B cell (primary cell): Measurements from ENCODE around the gene NBAS. TPM values are rescaled to one million over a fixed set of nuclear protein-coding genes. Genes with fewer than 3 reads are reported as not detected.

Experiments used
- ATAC-seq: fragments of 200-7000 bp; cut with Tn5 transposase; one replicate; pipeline ENCODE4 v1.10.0; 2021; ENCODE audit warnings: low read depth, mild to moderate bottlenecking, moderate number of reproducible peaks, moderate library complexity
- CTCF ChIA-PET: fragments of 350-600 bp; sonication (Branson Sonifier 250); formaldehyde crosslinking; loops from one replicate; lab custom pipeline; 2021; ENCODE audit warnings: antibody characterized with exemption, inconsistent platforms; lab: Charles Lee
- POLR2A ChIA-PET: fragments of 350-600 bp; sonication (Branson Sonifier 250); formaldehyde crosslinking; loops from one replicate; lab custom pipeline; 2021; ENCODE audit warnings: antibody characterized with exemption; lab: Charles Lee
- DNase-seq: peaks from one replicate; pipeline ENCODE4 v3.0.0; 2013
- H2AFZ ChIP-seq: 2 replicates; pipeline ENCODE4 v1.6.1; 2012; ENCODE audit warnings: mild to moderate bottlenecking, low read depth, low read length; ENCODE audit not compliant: insufficient read depth, poor library complexity, severe bottlenecking
- H3K27ac ChIP-seq, 2 donors: 1 replicate in 1 of 2; 2 replicates in 1 of 2; pipeline ENCODE4 v1.5.1; 2012 to 2013; ENCODE audit warnings: low read length in 2 of 2, mild to moderate bottlenecking in 2 of 2, moderate library complexity in 1 of 2
- H3K27me3 ChIP-seq, 4 experiments: fragments of 200-600 bp in 1 of 4; sonication (generic) in 1 of 4; replicated peaks in 1 of 4; 1 replicate in 2 of 4; 2 replicates in 2 of 4; pipeline versions ENCODE4 v1.6.1 to v1.7.0; 2013 to 2016; ENCODE audit warnings: low read length in 3 of 4, mild to moderate bottlenecking in 2 of 4, mixed read lengths in 1 of 4, moderate library complexity in 1 of 4; ENCODE audit not compliant: insufficient read depth in 4 of 4, control insufficient read depth in 3 of 4; ENCODE audit errors: control extremely low read depth in 1 of 4
- H3K36me3 ChIP-seq, 2 experiments: replicated peaks in 1 of 2; 1 replicate in 1 of 2; 2 replicates in 1 of 2; pipeline versions ENCODE4 v1.6.1 to v1.7.1; 2013; ENCODE audit warnings: low read length in 1 of 2; ENCODE audit not compliant: insufficient read depth in 2 of 2, control insufficient read depth in 1 of 2; ENCODE audit errors: control extremely low read depth in 1 of 2, extremely low read depth in 1 of 2
- H3K4me1 ChIP-seq, 2 donors: fragments of 200-600 bp in 1 of 2; sonication (generic) in 1 of 2; 1 replicate in 1 of 2; 2 replicates in 1 of 2; pipeline versions ENCODE4 v1.5.1 to v1.6.1; 2013 to 2017; ENCODE audit warnings: low read length in 2 of 2; ENCODE audit not compliant: control insufficient read depth in 2 of 2, insufficient read depth in 2 of 2
- H3K4me2 ChIP-seq: replicated peaks from 2 replicates; pipeline ENCODE3; 2012; ENCODE audit warnings: mild to moderate bottlenecking, low read depth, low read length; ENCODE audit not compliant: poor library complexity, severe bottlenecking
- H3K4me3 ChIP-seq, 5 experiments: fragments of 200-600 bp in 1 of 5; sonication (generic) in 1 of 5; 1 replicate in 3 of 5; 2 replicates in 2 of 5; pipeline versions ENCODE4 v1.5.1 to v1.7.0; 2011 to 2016; ENCODE audit warnings: low read length in 4 of 5, mild to moderate bottlenecking in 4 of 5, low read depth in 2 of 5, control low read depth in 1 of 5, moderate library complexity in 1 of 5; ENCODE audit not compliant: insufficient read depth in 1 of 5; ENCODE audit errors: control extremely low read depth in 1 of 5, extremely low read depth in 1 of 5
- H3K79me2 ChIP-seq: fragments of 200-600 bp; sonication (generic); one replicate; pipeline ENCODE4 v1.6.0; 2016; ENCODE audit warnings: low read length; ENCODE audit not compliant: control insufficient read depth, insufficient read depth
- H3K9ac ChIP-seq: fragments of 200-600 bp; sonication (generic); 2 replicates; pipeline ENCODE4 v1.6.1; 2017; ENCODE audit warnings: mild to moderate bottlenecking, low read length, moderate library complexity
- H3K9me3 ChIP-seq, 3 donors: one replicate each; pipeline versions ENCODE4 v1.6.1 to v1.7.1; 2013; ENCODE audit warnings: low read length in 2 of 3; ENCODE audit not compliant: control insufficient read depth in 2 of 3, insufficient read depth in 1 of 3; ENCODE audit errors: control extremely low read depth in 1 of 3
- H4K20me1 ChIP-seq: 2 replicates; pipeline ENCODE4 v1.6.0; 2012; ENCODE audit warnings: mild to moderate bottlenecking, low read length; ENCODE audit not compliant: insufficient read depth, control insufficient read depth, poor library complexity, severe bottlenecking
- H3K27ac Mint-ChIP-seq: one replicate; pipeline ENCODE4 v1.8.0; 2021; ENCODE audit warnings: mixed read lengths
- H3K27me3 Mint-ChIP-seq: one replicate; pipeline ENCODE4 v1.8.0; 2021; ENCODE audit warnings: mixed read lengths
- H3K4me1 Mint-ChIP-seq: one replicate; pipeline ENCODE4 v1.8.0; 2021; ENCODE audit warnings: mixed read lengths
- H3K4me3 Mint-ChIP-seq: one replicate; pipeline ENCODE4 v1.8.0; 2021; ENCODE audit warnings: mixed read lengths
- H3K9me3 Mint-ChIP-seq: one replicate; pipeline ENCODE4 v1.8.0; 2022; ENCODE audit warnings: mixed read lengths; ENCODE audit not compliant: insufficient read depth
- CTCF ChIP-seq: fragments of 200-600 bp; IDR thresholded peaks from one replicate; pipeline ENCODE4 v1.8.0; 2022; ENCODE audit warnings: antibody characterized with exemption, mild to moderate bottlenecking
- EZH2 ChIP-seq: IDR thresholded peaks from 2 replicates; pipeline ENCODE4 v1.6.1; 2012; ENCODE audit warnings: borderline replicate concordance, low read depth, mild to moderate bottlenecking, moderate library complexity, low read length; ENCODE audit not compliant: insufficient read depth, poor library complexity, severe bottlenecking
- WGBS: methylation state at CpG from one replicate; pipeline ENCODE4 v1.1.5; 2013; ENCODE audit warnings: missing lambda C conversion rate; ENCODE audit not compliant: insufficient coverage; 5-methylcytosine and 5-hydroxymethylcytosine counted together
- intact Hi-C: fragments of 100-400 bp; cut with micrococcal nuclease; formaldehyde crosslinking; loops from one replicate; pipeline ENCODE4 v1.10.0; 2022
- polyA plus RNA-seq: library from polyadenylated mRNA; depleted of rRNA; stranded (reverse); fragments of >200 nt; gene quantifications from 2 replicates; pipeline ENCODE4 v1.2.3, GENCODE V29; 2012
- total RNA-seq, 2 donors: library from RNA; stranded (reverse); fragments of 120-200 nt in 1 of 2; gene quantifications; 1 replicate in 1 of 2; 2 replicates in 1 of 2; pipeline versions ENCODE4 v1.2.3 to v1.2.4, GENCODE V29; 2013 to 2022

The NBAS gene
- total and polyA plus RNA-seq, 2 donors (not counting 1 experiment from before 2014, with no cell fraction given): 10.6 to 37.3 TPM

- H3K27me3 Mint-ChIP-seq: no peaks in the 10 kb centered on the region
- WGBS: no CpG with 5 or more reads among the region's 1 CpG
Observed at GRCh38 chr2:15284614-15285013, 276.5 kb downstream of the NBAS start.

GRCh38 chr2:15281681-15282080 lies 279.5 kb downstream of the NBAS start:
- Mint-ChIP-seq H3K4me1 (no peaks in the 10 kb centered on the region), H3K27me3 (no peaks in the 10 kb centered on the region), H3K9me3 (no peaks in the 10 kb centered on the region), H3K4me3 (no peak overlapping the region), H3K27ac (no peak overlapping the region)
- no peak overlapping the region for H3K4me3 ChIP-seq
- no peaks in the 10 kb centered on the region for H3K27me3 ChIP-seq
- H3K9me3 ChIP-seq: no peaks in the 10 kb centered on the region
- ChIA-PET CTCF (no interaction called here), POLR2A (no interaction called here)
- H3K36me3 ChIP-seq: peaks cover 0 to 27% of the 10 kb centered on the region in 2 experiments
- TF ChIP-seq CTCF (no peak), EZH2 (no peak)
- WGBS: no CpG with 5 or more reads among the region's 2 CpGs
- no peaks in the 10 kb centered on the region for H3K79me2 ChIP-seq
- no peak overlapping the region for H3K27ac ChIP-seq
- intact Hi-C loops: no loop called here
- no peaks in the 10 kb centered on the region for H4K20me1 ChIP-seq
- ATAC-seq (no peak), DNase-seq (no peak)
- H3K9ac ChIP-seq: no peak overlapping the region
- H3K4me1 ChIP-seq: no peaks in the 10 kb centered on the region
- no peak overlapping the region for H2AFZ ChIP-seq
- H3K4me2 ChIP-seq: no peak overlapping the region

More at GRCh38 chr2:15284614-15285013, 276.5 kb downstream of the NBAS start:
- H3K79me2 ChIP-seq: no peaks in the 10 kb centered on the region
- Mint-ChIP-seq H3K27ac (no peak overlapping the region), H3K4me3 (no peak overlapping the region), H3K4me1 (no peaks in the 10 kb centered on the region), H3K9me3 (no peaks in the 10 kb centered on the region)
- CTCF ChIA-PET: no interaction called here
- ATAC-seq (no peak), DNase-seq (no peak)
- H3K27me3 ChIP-seq: no peaks in the 10 kb centered on the region
- H3K9me3 ChIP-seq: no peaks in the 10 kb centered on the region
- H3K4me2 ChIP-seq: no peak overlapping the region
- H3K9ac ChIP-seq: no peak overlapping the region
- H3K4me1 ChIP-seq: no peaks in the 10 kb centered on the region
- TF ChIP-seq CTCF: no peak
- TF ChIP-seq EZH2: no peak
- intact Hi-C loops: no loop called here
- H3K36me3 ChIP-seq: peaks cover 0 to 41% of the 10 kb centered on the region in 2 experiments
- POLR2A ChIA-PET: no interaction called here
- H2AFZ ChIP-seq: no peak overlapping the region
- H4K20me1 ChIP-seq: no peaks in the 10 kb centered on the region
- H3K4me3 ChIP-seq: no peak overlapping the region
- no peak overlapping the region for H3K27ac ChIP-seq
